ENCODE results near the gene RNF157.
A peak's percentile ranks its signal among the peaks of the same experiment; 100 is the strongest.

RNF157 gene

DNA sequence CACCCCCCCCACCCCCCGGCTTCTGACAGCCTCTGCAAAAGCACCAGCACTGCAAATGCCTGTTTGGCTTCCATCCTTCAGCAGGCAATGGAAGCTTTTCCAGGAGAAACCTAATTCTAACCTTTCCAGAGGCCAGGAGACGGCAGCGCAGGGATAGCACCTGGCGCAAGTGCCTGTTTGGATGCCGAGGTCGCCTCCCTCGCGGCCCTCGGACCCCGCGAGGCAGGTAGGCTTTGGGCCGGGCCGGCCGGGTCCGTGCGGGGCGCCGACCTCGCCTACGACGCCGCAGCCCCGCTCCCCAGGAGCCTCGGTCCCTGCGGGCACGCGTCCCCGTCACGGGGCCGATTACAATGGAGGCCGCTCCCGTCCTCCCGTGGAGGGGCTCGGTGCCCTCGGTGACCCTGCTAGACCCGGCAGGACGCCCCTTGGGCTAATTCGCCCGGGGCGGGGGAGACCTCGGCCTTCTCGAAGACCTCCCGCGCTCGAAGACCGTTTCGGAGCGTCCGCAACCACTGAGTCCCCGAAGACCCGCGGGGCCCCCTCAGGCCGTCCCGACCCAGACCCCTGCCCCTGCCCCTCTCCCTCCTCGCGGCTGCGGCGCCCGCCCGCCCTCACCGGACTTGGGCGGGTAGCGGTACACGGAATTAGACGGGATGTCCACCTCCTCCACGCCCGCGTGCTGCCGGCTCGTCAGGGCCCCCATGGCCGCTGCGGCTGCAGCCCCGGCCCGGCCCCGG, 587 bp downstream of the RNF157 start:
- Histone ChIP-seq H4K20me1 (ENCODE audit: insufficient read depth, low read length) (no peaks in the 10 kb centered on the region), H3K36me3 (replicated peaks; ENCODE audit: insufficient read depth, low read length) (no peaks in the 10 kb centered on the region), H3K4me2 (ENCODE audit: low read depth, low read length) (peak overlapping the region; percentile 47; the same call in 1 of the 2 replicates), H3K9ac (ENCODE audit: low read length) (no peak overlapping the region), H2AFZ (ENCODE audit: low read length) (no peak overlapping the region), H3K9me3 (replicated peaks; ENCODE audit: insufficient read depth, low read length) (no peaks in the 10 kb centered on the region), H3K79me2 (ENCODE audit: low read length) (no peaks in the 10 kb centered on the region), H3K4me3 (ENCODE audit: low read length) (no peak overlapping the region), H3F3A (ENCODE audit: insufficient read depth, low read length) (no peaks in the 10 kb centered on the region), H3K9me2 (replicated peaks; ENCODE audit: insufficient read depth, low read length) (no peaks in the 10 kb centered on the region), H3K27me3 (replicated peaks; ENCODE audit: insufficient read depth, low read length) (0 out of 2 replicates have a peak, but pooled peaks cover 4% of the 10 kb centered on the region), H3K27ac (ENCODE audit: low read length) (no peak overlapping the region), H3K4me1 (ENCODE audit: low read length) (peaks cover 4% of the 10 kb centered on the region; the same call in 1 of the 2 replicates)
- TF ChIP-seq EZH2 (optimal IDR thresholded peaks at IDR 0.05; ENCODE audit: low read depth, low read length) (no peak), EZH2phosphoT487 (IDR thresholded peaks at IDR 0.05; ENCODE audit: low read length) (no peak)
- TF ChIP-seq, protein P1, sequence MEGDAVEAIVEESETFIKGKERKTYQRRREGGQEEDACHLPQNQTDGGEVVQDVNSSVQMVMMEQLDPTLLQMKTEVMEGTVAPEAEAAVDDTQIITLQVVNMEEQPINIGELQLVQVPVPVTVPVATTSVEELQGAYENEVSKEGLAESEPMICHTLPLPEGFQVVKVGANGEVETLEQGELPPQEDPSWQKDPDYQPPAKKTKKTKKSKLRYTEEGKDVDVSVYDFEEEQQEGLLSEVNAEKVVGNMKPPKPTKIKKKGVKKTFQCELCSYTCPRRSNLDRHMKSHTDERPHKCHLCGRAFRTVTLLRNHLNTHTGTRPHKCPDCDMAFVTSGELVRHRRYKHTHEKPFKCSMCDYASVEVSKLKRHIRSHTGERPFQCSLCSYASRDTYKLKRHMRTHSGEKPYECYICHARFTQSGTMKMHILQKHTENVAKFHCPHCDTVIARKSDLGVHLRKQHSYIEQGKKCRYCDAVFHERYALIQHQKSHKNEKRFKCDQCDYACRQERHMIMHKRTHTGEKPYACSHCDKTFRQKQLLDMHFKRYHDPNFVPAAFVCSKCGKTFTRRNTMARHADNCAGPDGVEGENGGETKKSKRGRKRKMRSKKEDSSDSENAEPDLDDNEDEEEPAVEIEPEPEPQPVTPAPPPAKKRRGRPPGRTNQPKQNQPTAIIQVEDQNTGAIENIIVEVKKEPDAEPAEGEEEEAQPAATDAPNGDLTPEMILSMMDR (IDR thresholded peaks at IDR 0.05; ENCODE audit: low read length), result no peak
- no peak for DNase-seq

DNA sequence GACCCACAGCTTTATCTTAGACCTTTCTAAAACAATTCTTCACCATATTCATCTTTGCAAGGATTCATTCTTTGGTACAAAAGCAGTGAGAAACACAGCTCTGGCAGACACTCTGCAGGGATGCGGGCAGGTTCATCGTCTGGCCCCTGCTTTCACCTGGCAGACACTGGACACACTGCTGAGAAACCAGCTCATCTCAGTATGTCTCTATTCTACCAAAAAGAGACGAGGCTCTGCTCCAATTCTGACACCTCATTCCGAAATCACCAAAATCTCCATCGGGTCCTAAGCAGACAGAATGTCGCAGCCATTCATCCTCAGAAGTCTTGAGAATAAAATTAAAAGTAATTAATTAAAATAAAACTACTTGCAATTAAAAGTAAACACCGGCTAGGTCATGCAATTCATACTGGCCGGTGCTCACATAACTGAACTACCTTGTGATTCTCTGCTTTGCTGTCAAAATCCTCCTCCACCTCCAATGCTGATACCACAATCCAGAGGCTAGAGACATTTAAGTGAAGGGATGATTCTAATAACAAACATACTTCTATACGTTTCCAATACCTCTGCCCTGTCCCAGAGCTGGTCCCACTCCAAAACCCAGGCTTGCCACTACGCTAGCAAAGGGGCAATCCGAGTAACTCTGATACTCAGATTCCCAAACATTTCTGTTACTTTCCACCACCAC, 1.3 kb downstream of the RNF157 start:
- TF ChIP-seq EZH2phosphoT487 (IDR thresholded peaks at IDR 0.05; ENCODE audit: low read length) (no peak), EZH2 (optimal IDR thresholded peaks at IDR 0.05; ENCODE audit: low read depth, low read length) (no peak)
- TF ChIP-seq, protein P1 (IDR thresholded peaks at IDR 0.05; ENCODE audit: low read length), result no peak

DNA sequence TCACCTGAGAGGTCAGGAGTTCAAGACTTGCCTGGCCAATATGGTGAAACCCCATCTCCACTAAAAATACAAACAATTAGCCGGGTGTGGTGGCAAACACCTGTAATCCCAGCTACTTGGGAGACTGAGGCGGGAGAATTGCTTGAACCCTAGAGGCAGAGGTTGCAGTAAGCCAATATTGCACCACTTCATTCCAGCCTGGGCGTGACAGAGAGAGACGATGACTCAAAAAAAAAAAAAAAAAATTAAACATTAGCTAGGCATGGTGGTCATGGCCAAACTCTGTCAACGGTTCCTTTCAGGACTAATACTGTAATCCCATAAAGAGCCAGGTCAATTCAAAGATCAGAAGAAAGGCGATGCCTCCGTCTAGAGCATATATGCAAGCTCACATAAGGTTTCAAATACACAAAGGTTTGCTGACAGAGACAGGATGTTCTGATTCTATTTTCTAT, 2.4 kb downstream of the RNF157 start:
- H3K27me3 ChIP-seq (replicated peaks; ENCODE audit: insufficient read depth, low read length), result 0 out of 2 replicates have a peak, but pooled peaks cover 4% of the 10 kb centered on the region
- DNase-seq, result no peak
- no peak for TF ChIP-seq EZH2 (optimal IDR thresholded peaks at IDR 0.05; ENCODE audit: low read depth, low read length)
- TF ChIP-seq, protein P1 (IDR thresholded peaks at IDR 0.05; ENCODE audit: low read length), result no peak
- no peak for TF ChIP-seq EZH2phosphoT487 (IDR thresholded peaks at IDR 0.05; ENCODE audit: low read length)
- H3K9me3 ChIP-seq (replicated peaks; ENCODE audit: insufficient read depth, low read length), result no peaks in the 10 kb centered on the region
- no peaks in the 10 kb centered on the region for H3F3A ChIP-seq (ENCODE audit: insufficient read depth, low read length)
- no peak overlapping the region for H2AFZ ChIP-seq (ENCODE audit: low read length)
- H3K4me1 ChIP-seq (ENCODE audit: low read length), result peaks cover 4% of the 10 kb centered on the region; the same call in 1 of the 2 replicates
- H3K9me2 ChIP-seq (replicated peaks; ENCODE audit: insufficient read depth, low read length), result no peaks in the 10 kb centered on the region
- H3K9ac ChIP-seq (ENCODE audit: low read length), result no peak overlapping the region
- no peak overlapping the region for H3K4me2 ChIP-seq (ENCODE audit: low read depth, low read length)
- no peaks in the 10 kb centered on the region for H4K20me1 ChIP-seq (ENCODE audit: insufficient read depth, low read length)
- no peak overlapping the region for H3K4me3 ChIP-seq (ENCODE audit: low read length)
- no peaks in the 10 kb centered on the region for H3K36me3 ChIP-seq (replicated peaks; ENCODE audit: insufficient read depth, low read length)
- H3K79me2 ChIP-seq (ENCODE audit: low read length), result no peaks in the 10 kb centered on the region
- H3K27ac ChIP-seq (ENCODE audit: low read length), result no peak overlapping the region

More for the DNA sequence above, 1.3 kb downstream of the RNF157 start:
- no peaks in the 10 kb centered on the region for H4K20me1 ChIP-seq (ENCODE audit: insufficient read depth, low read length)
- no peaks in the 10 kb centered on the region for H3K9me3 ChIP-seq (replicated peaks; ENCODE audit: insufficient read depth, low read length)
- no peaks in the 10 kb centered on the region for H3K36me3 ChIP-seq (replicated peaks; ENCODE audit: insufficient read depth, low read length)
- H3K9ac ChIP-seq (ENCODE audit: low read length), result no peak overlapping the region
- H3K79me2 ChIP-seq (ENCODE audit: low read length), result no peaks in the 10 kb centered on the region
- peaks cover 4% of the 10 kb centered on the region; the same call in 1 of the 2 replicates for H3K4me1 ChIP-seq (ENCODE audit: low read length)
- 0 out of 2 replicates have a peak, but pooled peaks cover 4% of the 10 kb centered on the region for H3K27me3 ChIP-seq (replicated peaks; ENCODE audit: insufficient read depth, low read length)
- H3K4me2 ChIP-seq (ENCODE audit: low read depth, low read length), result no peak overlapping the region
- no peaks in the 10 kb centered on the region for H3K9me2 ChIP-seq (replicated peaks; ENCODE audit: insufficient read depth, low read length)
- H3K27ac ChIP-seq (ENCODE audit: low read length), result no peak overlapping the region
- no peak for DNase-seq
- H3F3A ChIP-seq (ENCODE audit: insufficient read depth, low read length), result no peaks in the 10 kb centered on the region
- H3K4me3 ChIP-seq (ENCODE audit: low read length), result no peak overlapping the region
- H2AFZ ChIP-seq (ENCODE audit: low read length), result no peak overlapping the region

Data from MM.1S (cell line).